K562 (cell line): ENCODE data around the gene CEP350. TPM values are rescaled to one million over a fixed set of nuclear protein-coding genes. Genes with fewer than 3 reads are reported as not detected.

Source experiments
- FOSL1 ChIP-seq: fragments of 200-800 bp; sonication (Bioruptor generic); conservative IDR thresholded peaks from 2 replicates; pipeline ENCODE4 v1.6.1; 2016; ENCODE audit warnings: missing genetic modification characterization, missing compliant biosample characterization
- FOXA3 ChIP-seq, 2 experiments: fragments of 450-650 bp in 1 of 2; sonication (generic) in 1 of 2; formaldehyde crosslinking; IDR thresholded peaks in 1 of 2; conservative IDR thresholded peaks in 1 of 2; 2 replicates each; pipeline versions ENCODE4 v1.4.0 to v1.8.0; 2020 to 2022; ENCODE audit warnings: mild to moderate bottlenecking in 2 of 2, missing genetic modification reagents in 1 of 2
- HIVEP1 ChIP-seq: fragments of 250-450 bp; sonication (Bioruptor Pico); IDR thresholded peaks from 2 replicates; pipeline ENCODE4 v1.4.0; 2020; ENCODE audit warnings: mild to moderate bottlenecking
- HLTF ChIP-seq: fragments of 450-650 bp; IDR thresholded peaks from 2 replicates; pipeline ENCODE4 v1.6.1; 2016
- HNRNPH1 ChIP-seq: fragments of 200-400 bp; formaldehyde crosslinking; optimal IDR thresholded peaks from 2 replicates; pipeline ENCODE3; 2017; ENCODE audit warnings: low read depth, mild to moderate bottlenecking, low read length, moderate library complexity
- IRF9 ChIP-seq: fragments of 450-650 bp; IDR thresholded peaks from 2 replicates; pipeline ENCODE4 v1.6.1; 2016; ENCODE audit warnings: missing biosample characterization, missing genetic modification characterization
- MAFK ChIP-seq: IDR thresholded peaks from 2 replicates; pipeline ENCODE4 v1.6.1; 2011; ENCODE audit warnings: low read length, improper control_type of control experiment
- MYC ChIP-seq, 2 experiments: fragments of 250-450 bp in 1 of 2; sonication (Bioruptor Pico) in 1 of 2; IDR thresholded peaks; 2 replicates each; pipeline versions ENCODE4 v1.5.1 to v1.6.1; 2012 to 2021; ENCODE audit warnings: low read depth in 2 of 2, borderline replicate concordance in 1 of 2, improper control_type of control experiment in 1 of 2, low read length in 1 of 2, mild to moderate bottlenecking in 1 of 2, moderate library complexity in 1 of 2
- SMARCA4 ChIP-seq: fragments of 450-650 bp; IDR thresholded peaks from 2 replicates; pipeline ENCODE4 v1.6.1; 2016
- polyA plus RNA-seq, 8 experiments: library from polyadenylated mRNA; depleted of rRNA in 4 of 8; stranded (reverse) in 5 of 8; unstranded in 3 of 8; fragments of >200 nt; fragmentation: Nextera tagmentation in 2 of 8; fragmentation: Illumina TruSeq in 1 of 8; extraction: Ambion mirVana in 2 of 8; extraction: Trizol in 1 of 8; gene quantifications; 2 replicates each; pipeline versions ENCODE4 v1.2.1 to v1.2.3, GENCODE V29; 2011 to 2014; ENCODE audit warnings: inconsistent platforms in 1 of 8, missing spikeins in 1 of 8
- total RNA-seq, 7 experiments: library from RNA; depleted of rRNA in 6 of 7; stranded (reverse); fragments of >200 nt in 6 of 7; fragmentation: Illumina TruSeq in 2 of 7; extraction: Trizol in 2 of 7; gene quantifications; 2 replicates each; pipeline versions ENCODE4 v1.2.1 to v1.2.3, GENCODE V29; 2011 to 2021; ENCODE audit warnings: low replicate concordance in 1 of 7
- TF ChIP-seq, protein P1 (sequence below): fragments of 450-650 bp; IDR thresholded peaks from 2 replicates; pipeline ENCODE4 v1.6.1; 2016; ENCODE audit warnings: antibody characterized with exemption
- TF ChIP-seq, protein P2 (sequence below): fragments of 250-450 bp; sonication (Bioruptor Pico); IDR thresholded peaks from 2 replicates; pipeline ENCODE4 v1.8.0; 2021; ENCODE audit warnings: mild to moderate bottlenecking, moderate library complexity
- TF ChIP-seq, protein P3 (sequence below): fragments of 450-650 bp; IDR thresholded peaks from 2 replicates; pipeline ENCODE4 v1.6.1; 2016; ENCODE audit warnings: low read depth, mild to moderate bottlenecking, moderate library complexity

Gene CEP350
- total and polyA plus RNA-seq, 9 of the 15 experiments (the other 6 are each of a cell fraction or from before 2014, with no cell fraction given), result 8.3 to 64.3 (median 28.0) TPM

- TF ChIP-seq, protein P1, sequence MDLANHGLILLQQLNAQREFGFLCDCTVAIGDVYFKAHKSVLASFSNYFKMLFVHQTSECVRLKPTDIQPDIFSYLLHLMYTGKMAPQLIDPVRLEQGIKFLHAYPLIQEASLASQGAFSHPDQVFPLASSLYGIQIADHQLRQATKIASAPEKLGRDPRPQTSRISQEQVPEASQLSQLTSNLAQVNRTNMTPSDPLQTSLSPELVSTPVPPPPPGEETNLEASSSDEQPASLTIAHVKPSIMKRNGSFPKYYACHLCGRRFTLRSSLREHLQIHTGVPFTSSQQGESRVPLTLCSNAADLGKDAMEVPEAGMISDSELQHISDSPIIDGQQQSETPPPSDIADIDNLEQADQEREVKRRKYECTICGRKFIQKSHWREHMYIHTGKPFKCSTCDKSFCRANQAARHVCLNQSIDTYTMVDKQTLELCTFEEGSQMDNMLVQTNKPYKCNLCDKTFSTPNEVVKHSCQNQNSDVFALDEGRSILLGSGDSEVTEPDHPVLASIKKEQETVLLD, result no peak
- TF ChIP-seq HLTF (no peak), HIVEP1 (no peak), HNRNPH1 (no peak), FOSL1 (no peak), MYC (IDR thresholded peaks at IDR 0.05; ENCODE audit: low read depth, low read length) (no peak), MYC (CRISPR knock-in tag; IDR thresholded peaks at IDR 0.05; ENCODE audit: borderline replicate concordance, low read depth) (no peak), SMARCA4 (no peak), MAFK (no peak), IRF9 (tag) (no peak), FOXA3 (CRISPR knock-in tag; conservative IDR thresholded peaks at IDR 0.05 in 1 of 2, IDR thresholded peaks at IDR 0.05 in 1 of 2) (no peak)
- TF ChIP-seq, protein P2, sequence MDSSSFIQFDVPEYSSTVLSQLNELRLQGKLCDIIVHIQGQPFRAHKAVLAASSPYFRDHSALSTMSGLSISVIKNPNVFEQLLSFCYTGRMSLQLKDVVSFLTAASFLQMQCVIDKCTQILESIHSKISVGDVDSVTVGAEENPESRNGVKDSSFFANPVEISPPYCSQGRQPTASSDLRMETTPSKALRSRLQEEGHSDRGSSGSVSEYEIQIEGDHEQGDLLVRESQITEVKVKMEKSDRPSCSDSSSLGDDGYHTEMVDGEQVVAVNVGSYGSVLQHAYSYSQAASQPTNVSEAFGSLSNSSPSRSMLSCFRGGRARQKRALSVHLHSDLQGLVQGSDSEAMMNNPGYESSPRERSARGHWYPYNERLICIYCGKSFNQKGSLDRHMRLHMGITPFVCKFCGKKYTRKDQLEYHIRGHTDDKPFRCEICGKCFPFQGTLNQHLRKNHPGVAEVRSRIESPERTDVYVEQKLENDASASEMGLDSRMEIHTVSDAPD (CRISPR knock-in tag), result no peak
- TF ChIP-seq, protein P3, sequence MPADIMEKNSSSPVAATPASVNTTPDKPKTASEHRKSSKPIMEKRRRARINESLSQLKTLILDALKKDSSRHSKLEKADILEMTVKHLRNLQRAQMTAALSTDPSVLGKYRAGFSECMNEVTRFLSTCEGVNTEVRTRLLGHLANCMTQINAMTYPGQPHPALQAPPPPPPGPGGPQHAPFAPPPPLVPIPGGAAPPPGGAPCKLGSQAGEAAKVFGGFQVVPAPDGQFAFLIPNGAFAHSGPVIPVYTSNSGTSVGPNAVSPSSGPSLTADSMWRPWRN, result no peak
Observed at GRCh38 chr1:180103819-180104218, 149.2 kb downstream of the CEP350 start (continued).
